HPDE6-E6E7 (cell line): ENCODE data around the gene LAGE3.
A peak's percentile ranks its signal among the peaks of the same experiment; 100 is the strongest.

Experiments
- DNase-seq: peaks from one replicate; pipeline ENCODE4 v3.0.0; 2011; ENCODE audit warnings: missing footprints; ENCODE audit errors: extremely low spot score

LAGE3 gene

GRCh38 chrX:154478728-154479622 is at the start of gene LAGE3:
Gene LAGE3 (minus strand): TSS chrX:154479281. CDS start chrX:154478915, 366 bp downstream.
- DNase-seq = peak; percentile 95

- DNase-seq = peak; percentile 88
Observed at GRCh38 chrX:154526901-154527675, 48.0 kb upstream of the LAGE3 start.

- no peak for DNase-seq
Observed at GRCh38 chrX:154525606-154526490, 46.8 kb upstream of the LAGE3 start.

- DNase-seq = no peak
Observed at GRCh38 chrX:154519389-154519788, 40.3 kb upstream of the LAGE3 start.

GRCh38 chrX:154517101-154517781 is 38.2 kb upstream of the LAGE3 start:
- DNase-seq = no peak

- no peak for DNase-seq
Observed at GRCh38 chrX:154516656-154517100, 37.6 kb upstream of the LAGE3 start.

- DNase-seq = peak; percentile 73
Observed at GRCh38 chrX:154515966-154516655, 37.0 kb upstream of the LAGE3 start, which contains the start of gene FAM3A. Gene FAM3A (minus strand): TSS chrX:154516232. CDS start chrX:154515772, 460 bp downstream.

- no peak for DNase-seq
Observed at GRCh38 chrX:154515090-154515965, 36.2 kb upstream of the LAGE3 start.

- no peak for DNase-seq
Observed at GRCh38 chrX:154513716-154514115, 34.6 kb upstream of the LAGE3 start.

- DNase-seq = no peak
Observed at GRCh38 chrX:154512879-154513553, 33.9 kb upstream of the LAGE3 start.

GRCh38 chrX:154511761-154512160 is 32.7 kb upstream of the LAGE3 start:
- no peak for DNase-seq

- DNase-seq = no peak
Observed at GRCh38 chrX:154509455-154509854, 30.4 kb upstream of the LAGE3 start.

- no peak for DNase-seq
Observed at GRCh38 chrX:154508384-154508745, 29.3 kb upstream of the LAGE3 start.

- no peak for DNase-seq
Observed at GRCh38 chrX:154507673-154508383, 28.7 kb upstream of the LAGE3 start.

- DNase-seq = no peak
Observed at GRCh38 chrX:154506483-154507332, 27.6 kb upstream of the LAGE3 start.

- DNase-seq = peak; percentile 81
Observed at GRCh38 chrX:154505734-154506133, 26.7 kb upstream of the LAGE3 start.

- DNase-seq = no peak
Observed at GRCh38 chrX:154502989-154503388, 23.9 kb upstream of the LAGE3 start.
